Prostate gland (tissue), 2 donors: ENCODE measurements around the gene ROBO1.

ENCODE experiments used
- CTCF ChIP-seq, 4 experiments: fragments of 200-600 bp in 2 of 4; fragments of 450-650 bp in 2 of 4; sonication (generic) in 2 of 4; IDR thresholded peaks; 1 replicate in 3 of 4; 2 replicates in 1 of 4; pipeline ENCODE4 v1.5.1; 2016 to 2019; ENCODE audit warnings: antibody characterized with exemption in 4 of 4, mild to moderate bottlenecking in 2 of 4, moderate library complexity in 2 of 4
- POLR2A ChIP-seq: fragments of 450-650 bp; IDR thresholded peaks from one replicate; pipeline ENCODE4 v1.6.1; 2016; ENCODE audit warnings: antibody characterized with exemption, mild to moderate bottlenecking
- POLR2AphosphoS5 ChIP-seq: sonication (generic); formaldehyde crosslinking; IDR thresholded peaks from one replicate; pipeline ENCODE4 v1.6.1; 2017; ENCODE audit warnings: antibody characterized with exemption

GRCh38 chr3:79310016-79310415, 457.8 kb downstream of the ROBO1 start:
- TF ChIP-seq CTCF (IDR thresholded peaks at IDR 0.05), result no peak
- no peak for TF ChIP-seq POLR2A
- no peak for TF ChIP-seq POLR2AphosphoS5
